Nephron (organoid): ENCODE results near the gene ITM2C.

Experiments
- H3K27ac Mint-ChIP-seq, 3 experiments: 2 replicates each; pipeline ENCODE4 v1.8.0; 2020; ENCODE audit warnings: mixed read lengths in 3 of 3, mild to moderate bottlenecking in 2 of 3, moderate library complexity in 1 of 3
- H3K27me3 Mint-ChIP-seq: 2 replicates; pipeline ENCODE4 v1.8.0; 2021; ENCODE audit warnings: low read depth, mild to moderate bottlenecking, moderate library complexity, mixed read lengths
- H3K36me3 Mint-ChIP-seq: 2 replicates; pipeline ENCODE4 v1.8.0; 2020; ENCODE audit warnings: low read depth, mixed read lengths
- H3K4me1 Mint-ChIP-seq: 2 replicates; pipeline ENCODE4 v1.8.0; 2020; ENCODE audit warnings: mixed read lengths
- H3K4me3 Mint-ChIP-seq, 3 experiments: 2 replicates each; pipeline ENCODE4 v1.8.0; 2020; ENCODE audit warnings: mild to moderate bottlenecking in 3 of 3, mixed read lengths in 3 of 3, moderate library complexity in 2 of 3
- H3K9me3 Mint-ChIP-seq: 2 replicates; pipeline ENCODE4 v1.8.0; 2020; ENCODE audit warnings: mixed read lengths
- CTCF ChIP-seq, 3 experiments: fragments of 200-600 bp; sonication (generic); IDR thresholded peaks; one replicate each; pipeline ENCODE4 v1.5.0; 2021; ENCODE audit warnings: antibody characterized with exemption in 3 of 3; ENCODE audit not compliant: unreplicated experiment in 3 of 3

Gene ITM2C

GRCh38 chr2:230919681-230920080 lies 54.9 kb downstream of the ITM2C start:
- Mint-ChIP-seq H3K27ac (no peak overlapping the region), H3K36me3 (no peaks in the 10 kb centered on the region), H3K9me3 (no peaks in the 10 kb centered on the region), H3K4me1 (no peaks in the 10 kb centered on the region), H3K27me3 (peaks cover 23% of the 10 kb centered on the region), H3K4me3 (no peak overlapping the region)
- no peak for TF ChIP-seq CTCF (IDR thresholded peaks at IDR 0.05; ENCODE audit: unreplicated experiment in 3 of 3)

GRCh38 chr2:230920167-230920566 lies 55.4 kb downstream of the ITM2C start:
- peaks cover 22% of the 10 kb centered on the region for H3K27me3 Mint-ChIP-seq
- no peak overlapping the region for H3K4me3 Mint-ChIP-seq
- no peaks in the 10 kb centered on the region for H3K36me3 Mint-ChIP-seq
- no peaks in the 10 kb centered on the region for H3K9me3 Mint-ChIP-seq
- H3K27ac Mint-ChIP-seq = no peak overlapping the region
- no peaks in the 10 kb centered on the region for H3K4me1 Mint-ChIP-seq
- TF ChIP-seq CTCF (IDR thresholded peaks at IDR 0.05; ENCODE audit: unreplicated experiment in 3 of 3) = no peak

- Mint-ChIP-seq H3K9me3 (no peaks in the 10 kb centered on the region), H3K27me3 (peaks cover 22% of the 10 kb centered on the region), H3K27ac (no peak overlapping the region), H3K36me3 (no peaks in the 10 kb centered on the region), H3K4me1 (no peaks in the 10 kb centered on the region), H3K4me3 (no peak overlapping the region)
- no peak for TF ChIP-seq CTCF (IDR thresholded peaks at IDR 0.05; ENCODE audit: unreplicated experiment in 3 of 3)
Measured at GRCh38 chr2:230921806-230922595, 57.3 kb downstream of the ITM2C start.

- H3K4me3 Mint-ChIP-seq = no peak overlapping the region
- peaks cover 26% of the 10 kb centered on the region for H3K27me3 Mint-ChIP-seq
- no peaks in the 10 kb centered on the region for H3K36me3 Mint-ChIP-seq
- H3K27ac Mint-ChIP-seq = no peak overlapping the region
- no peaks in the 10 kb centered on the region for H3K9me3 Mint-ChIP-seq
- no peaks in the 10 kb centered on the region for H3K4me1 Mint-ChIP-seq
- TF ChIP-seq CTCF (IDR thresholded peaks at IDR 0.05; ENCODE audit: unreplicated experiment in 3 of 3) = no peak
Measured at GRCh38 chr2:230922951-230923717, 58.4 kb downstream of the ITM2C start.

GRCh38 chr2:230924092-230924469 lies 59.3 kb downstream of the ITM2C start:
- H3K27ac Mint-ChIP-seq = no peak overlapping the region
- H3K27me3 Mint-ChIP-seq = peaks cover 26% of the 10 kb centered on the region
- TF ChIP-seq CTCF (IDR thresholded peaks at IDR 0.05; ENCODE audit: unreplicated experiment in 3 of 3) = no peak
- no peaks in the 10 kb centered on the region for H3K9me3 Mint-ChIP-seq
- no peaks in the 10 kb centered on the region for H3K36me3 Mint-ChIP-seq
- no peak overlapping the region for H3K4me3 Mint-ChIP-seq
- no peaks in the 10 kb centered on the region for H3K4me1 Mint-ChIP-seq
